Right atrium auricular region (tissue), 2 donors: ENCODE data around the gene FFAR1. TPM values are rescaled to one million over a fixed set of nuclear protein-coding genes. Genes with fewer than 3 reads are reported as not detected.

ENCODE experiments used
- DNase-seq: peaks from one replicate; pipeline ENCODE4 v3.0.0-alpha.2; 2019; ENCODE audit warnings: low spot score
- H3K27ac ChIP-seq, 2 donors: fragments of 200-600 bp; sonication (generic); 1 replicate in 1 of 2; 2 replicates in 1 of 2; pipeline ENCODE4 v1.5.1; 2016 to 2019
- H3K27me3 ChIP-seq, 2 donors: fragments of 200-600 bp; sonication (generic); one replicate each; pipeline versions ENCODE4 v1.5.1 to v1.6.0; 2017 to 2019
- H3K36me3 ChIP-seq: fragments of 200-600 bp; sonication (generic); one replicate; pipeline ENCODE4 v1.5.1; 2016
- H3K4me1 ChIP-seq, 2 donors: fragments of 200-600 bp; sonication (generic); one replicate each; pipeline versions ENCODE4 v1.5.1 to v1.6.0; 2017 to 2019
- H3K4me3 ChIP-seq, 2 donors: fragments of 200-600 bp; sonication (generic); 1 replicate in 1 of 2; 2 replicates in 1 of 2; pipeline ENCODE4 v1.5.1; 2017 to 2019; ENCODE audit warnings: mild to moderate bottlenecking in 1 of 2, moderate library complexity in 1 of 2
- H3K9me3 ChIP-seq, 2 donors: fragments of 200-600 bp; sonication (generic); one replicate each; pipeline ENCODE4 v1.5.1; 2019
- total RNA-seq, 2 donors: library from RNA; depleted of rRNA; stranded (reverse); fragments of >200 nt; gene quantifications; one replicate each; pipeline ENCODE4 v1.1.0, GENCODE V29; 2016
- TF ChIP-seq, protein P1 (sequence below), 2 donors: fragments of 200-600 bp; sonication (generic); IDR thresholded peaks; one replicate each; pipeline ENCODE4 v1.5.1; 2019; ENCODE audit warnings: antibody characterized with exemption in 2 of 2

The FFAR1 gene
- total RNA-seq, 2 donors from 2014 or later = not detected

DNA sequence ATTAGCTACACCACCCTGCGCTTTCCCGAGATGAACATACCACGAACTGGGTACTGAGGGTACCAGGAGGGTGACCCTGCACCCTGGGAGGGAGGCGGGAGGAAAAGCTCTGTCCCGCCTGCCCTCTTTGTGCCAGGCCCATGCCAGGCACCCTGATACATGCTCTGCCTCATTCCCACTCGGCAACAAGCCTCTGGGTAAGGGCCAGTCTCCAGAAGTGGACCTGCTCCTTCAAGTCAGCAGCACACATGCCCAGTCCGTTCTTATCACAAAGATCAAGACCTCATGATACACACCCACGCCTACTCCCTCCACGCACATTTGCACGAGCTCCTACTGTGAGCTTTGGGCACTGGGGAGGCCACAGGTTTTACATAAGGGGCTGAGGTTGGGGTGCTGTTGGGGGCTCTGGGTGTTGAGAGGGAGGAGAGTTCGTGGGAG is 2.0 kb upstream of the FFAR1 start:
- no peak for DNase-seq
- Histone ChIP-seq H3K36me3 (no peaks in the 10 kb centered on the region), H3K27ac (no peak overlapping the region), H3K9me3 (no peaks in the 10 kb centered on the region), H3K4me3 (no peak overlapping the region), H3K4me1 (no peaks in the 10 kb centered on the region), H3K27me3 (no peaks in the 10 kb centered on the region)
- TF ChIP-seq, protein P1, sequence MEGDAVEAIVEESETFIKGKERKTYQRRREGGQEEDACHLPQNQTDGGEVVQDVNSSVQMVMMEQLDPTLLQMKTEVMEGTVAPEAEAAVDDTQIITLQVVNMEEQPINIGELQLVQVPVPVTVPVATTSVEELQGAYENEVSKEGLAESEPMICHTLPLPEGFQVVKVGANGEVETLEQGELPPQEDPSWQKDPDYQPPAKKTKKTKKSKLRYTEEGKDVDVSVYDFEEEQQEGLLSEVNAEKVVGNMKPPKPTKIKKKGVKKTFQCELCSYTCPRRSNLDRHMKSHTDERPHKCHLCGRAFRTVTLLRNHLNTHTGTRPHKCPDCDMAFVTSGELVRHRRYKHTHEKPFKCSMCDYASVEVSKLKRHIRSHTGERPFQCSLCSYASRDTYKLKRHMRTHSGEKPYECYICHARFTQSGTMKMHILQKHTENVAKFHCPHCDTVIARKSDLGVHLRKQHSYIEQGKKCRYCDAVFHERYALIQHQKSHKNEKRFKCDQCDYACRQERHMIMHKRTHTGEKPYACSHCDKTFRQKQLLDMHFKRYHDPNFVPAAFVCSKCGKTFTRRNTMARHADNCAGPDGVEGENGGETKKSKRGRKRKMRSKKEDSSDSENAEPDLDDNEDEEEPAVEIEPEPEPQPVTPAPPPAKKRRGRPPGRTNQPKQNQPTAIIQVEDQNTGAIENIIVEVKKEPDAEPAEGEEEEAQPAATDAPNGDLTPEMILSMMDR (IDR thresholded peaks at IDR 0.05) = no peak

DNA sequence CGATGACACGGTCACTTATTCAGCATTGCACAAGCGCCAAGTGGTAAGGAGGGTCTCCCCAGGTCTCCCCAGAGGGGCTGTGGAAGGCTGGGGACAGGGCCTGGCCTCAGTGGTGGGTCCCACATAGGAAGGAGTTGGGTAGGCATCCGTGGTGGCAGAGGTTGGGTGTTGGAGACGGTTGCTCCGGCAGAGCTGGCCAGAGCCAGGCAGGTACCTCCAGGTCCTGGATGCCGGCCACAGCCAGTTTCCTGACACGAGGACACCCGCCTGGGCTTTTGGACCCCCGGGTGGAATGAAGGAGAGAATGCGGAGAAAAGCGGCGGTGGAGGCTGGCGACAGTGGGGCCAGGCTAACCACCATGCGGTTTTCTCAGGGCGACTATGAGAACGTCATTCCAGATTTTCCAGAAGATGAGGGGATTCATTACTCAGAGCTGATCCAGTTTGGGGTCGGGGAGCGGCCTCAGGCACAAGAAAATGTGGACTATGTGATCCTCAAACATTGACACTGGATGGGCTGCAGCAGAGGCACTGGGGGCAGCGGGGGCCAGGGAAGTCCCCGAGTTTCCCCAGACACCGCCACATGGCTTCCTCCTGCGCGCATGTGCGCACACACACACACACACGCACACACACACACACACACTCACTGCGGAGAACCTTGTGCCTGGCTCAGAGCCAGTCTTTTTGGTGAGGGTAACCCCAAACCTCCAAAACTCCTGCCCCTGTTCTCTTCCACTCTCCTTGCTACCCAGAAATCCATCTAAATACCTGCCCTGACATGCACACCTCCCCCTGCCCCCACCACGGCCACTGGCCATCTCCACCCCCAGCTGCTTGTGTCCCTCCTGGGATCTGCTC is 1.3 kb upstream of the FFAR1 start:
- Histone ChIP-seq H3K9me3 (no peaks in the 10 kb centered on the region), H3K4me1 (no peaks in the 10 kb centered on the region), H3K27ac (no peak overlapping the region), H3K36me3 (no peaks in the 10 kb centered on the region), H3K27me3 (no peaks in the 10 kb centered on the region), H3K4me3 (no peak overlapping the region)
- no peak for DNase-seq
- TF ChIP-seq, protein P1 (IDR thresholded peaks at IDR 0.05) = no peak

DNA sequence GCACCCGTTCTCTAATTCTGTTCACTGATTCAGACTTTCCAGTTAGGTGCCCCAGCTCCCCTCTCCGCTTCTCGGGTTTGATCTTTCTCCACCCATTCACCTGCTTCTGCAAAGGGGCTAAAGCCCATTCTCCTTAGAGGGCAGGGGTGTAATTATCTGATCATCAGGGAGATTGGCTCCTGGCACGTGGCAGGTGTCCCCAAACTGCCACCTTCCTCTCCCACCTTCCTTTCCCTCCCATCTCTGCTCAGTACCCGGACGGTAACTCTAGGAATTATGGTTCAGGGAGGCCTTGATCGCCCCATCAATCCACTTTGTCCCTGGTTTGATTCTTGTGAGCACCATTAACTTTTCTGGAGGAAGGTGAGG is 212 bp downstream of the FFAR1 start:
- Histone ChIP-seq H3K27me3 (no peaks in the 10 kb centered on the region), H3K4me1 (no peaks in the 10 kb centered on the region), H3K9me3 (no peaks in the 10 kb centered on the region), H3K4me3 (no peak overlapping the region), H3K36me3 (no peaks in the 10 kb centered on the region), H3K27ac (no peak overlapping the region)
- no peak for DNase-seq
- TF ChIP-seq, protein P1 (IDR thresholded peaks at IDR 0.05) = no peak

DNA sequence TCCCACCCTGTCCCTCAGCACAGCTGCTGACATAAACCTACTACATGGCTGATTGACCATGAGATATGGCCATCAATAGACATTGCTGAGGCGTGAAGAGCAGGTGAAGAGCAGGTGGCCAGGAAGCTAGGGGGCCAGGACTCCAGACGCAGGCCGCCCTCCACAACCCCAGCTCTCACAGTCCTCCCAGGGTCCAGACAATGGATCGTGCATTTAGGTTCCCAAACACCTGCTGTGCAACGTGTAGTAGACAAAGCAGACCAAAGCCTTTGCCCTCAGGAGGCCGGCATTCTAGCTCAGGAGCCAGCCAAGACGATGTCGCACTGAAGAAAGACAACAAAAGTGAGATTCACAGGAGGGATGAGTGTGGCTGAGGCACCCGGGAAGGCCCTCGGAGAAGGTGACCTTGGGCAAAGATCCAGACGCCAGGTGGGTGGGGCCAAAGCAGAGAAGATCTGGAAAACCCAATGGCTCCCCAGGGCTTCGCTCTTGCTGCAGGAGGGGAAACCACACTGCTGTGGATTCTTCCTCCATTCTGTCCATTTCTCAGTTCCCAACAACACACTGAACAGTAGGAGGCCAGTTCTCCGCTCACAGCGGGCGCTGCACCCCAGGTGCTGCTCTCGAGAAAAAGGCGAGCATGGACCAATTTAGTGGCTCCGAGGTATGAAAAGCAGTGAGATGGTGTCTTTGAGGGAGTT is 1.4 kb downstream of the FFAR1 start:
- DNase-seq = no peak
- H3K9me3 ChIP-seq = no peaks in the 10 kb centered on the region
- TF ChIP-seq, protein P1 (IDR thresholded peaks at IDR 0.05) = no peak
- H3K27ac ChIP-seq = no peak overlapping the region
- H3K36me3 ChIP-seq = no peaks in the 10 kb centered on the region
- H3K27me3 ChIP-seq = no peaks in the 10 kb centered on the region
- no peaks in the 10 kb centered on the region for H3K4me1 ChIP-seq
- no peak overlapping the region for H3K4me3 ChIP-seq

DNA sequence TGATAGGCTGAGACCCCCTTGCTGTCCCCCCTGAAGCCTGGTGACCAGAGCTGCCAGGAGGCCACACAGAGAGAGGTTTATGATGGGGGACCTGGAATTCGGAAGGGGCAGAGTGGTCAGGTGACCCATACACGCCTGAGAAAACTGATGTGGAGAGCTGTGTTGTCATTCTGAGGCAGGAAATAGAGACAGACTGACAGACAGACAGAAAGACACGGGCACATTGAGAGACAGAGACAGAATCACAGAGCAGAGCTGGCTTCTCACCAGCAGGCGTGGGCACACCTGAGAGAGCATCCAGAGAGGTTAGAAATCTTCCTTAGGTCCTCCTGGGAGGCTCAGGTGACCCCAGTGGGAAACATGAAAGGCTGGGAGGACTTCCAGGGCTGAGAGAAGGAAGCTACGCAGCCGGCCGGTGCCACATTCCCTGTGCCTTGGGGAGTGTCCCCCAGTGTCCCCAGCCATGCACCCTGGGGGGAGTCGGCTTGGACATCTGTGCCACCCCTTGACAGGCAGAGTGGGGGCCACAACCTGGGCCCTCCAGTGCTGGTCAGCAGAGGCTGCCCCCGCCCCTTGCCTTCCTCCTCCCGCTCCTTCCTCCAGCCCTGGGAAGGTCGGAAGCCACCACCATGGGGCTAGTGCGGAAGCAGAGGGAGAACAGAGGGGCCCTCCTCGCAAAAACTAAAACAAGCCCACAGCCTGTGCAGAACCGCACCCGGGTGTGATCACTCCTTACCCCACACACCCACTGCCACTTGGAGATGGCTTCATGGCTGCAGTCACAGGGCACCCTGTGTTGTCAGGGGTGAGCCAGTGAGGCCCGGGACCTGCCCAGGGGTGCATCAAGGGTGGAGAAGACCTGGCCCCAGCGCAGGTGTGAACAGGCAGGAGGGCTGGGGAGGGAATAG is 2.2 kb downstream of the FFAR1 start:
- Histone ChIP-seq H3K4me1 (no peaks in the 10 kb centered on the region), H3K9me3 (no peaks in the 10 kb centered on the region), H3K4me3 (no peak overlapping the region), H3K36me3 (no peaks in the 10 kb centered on the region), H3K27ac (no peak overlapping the region), H3K27me3 (no peaks in the 10 kb centered on the region)
- DNase-seq = no peak
- TF ChIP-seq, protein P1 (IDR thresholded peaks at IDR 0.05) = no peak
